ENCODE results near the gene INCENP. TPM values are rescaled to one million over a fixed set of nuclear protein-coding genes. Genes with fewer than 3 reads are reported as not detected.

The INCENP gene
- polyA plus RNA-seq, 1 donor (not counting 4 experiments of a cell fraction or from before 2014, with no cell fraction given), result 12.7 TPM

DNA sequence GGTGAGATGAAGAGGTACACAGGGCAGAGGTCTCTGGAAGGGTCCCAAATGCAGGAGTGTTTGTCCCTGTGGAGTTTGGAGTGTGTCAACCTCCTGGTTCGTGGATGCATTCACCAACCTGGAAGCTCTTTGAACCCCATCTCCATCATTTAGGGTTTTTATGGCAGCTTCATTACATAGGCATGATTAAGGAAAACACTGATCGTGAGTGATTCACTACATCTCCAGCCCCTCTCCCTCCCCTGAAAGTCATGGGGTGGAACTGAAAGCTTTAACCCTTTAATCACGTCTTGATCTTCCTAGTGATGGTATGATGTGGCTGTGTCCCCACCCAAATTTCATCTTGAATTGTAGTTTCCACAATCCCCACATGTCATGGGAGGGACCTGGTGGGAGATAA, 19.8 kb upstream of the INCENP start:
- Histone ChIP-seq H3K27me3 (ENCODE audit: control insufficient read depth, extremely low read depth, insufficient read depth, low read length) (no peaks in the 10 kb centered on the region), H3K4me2 (ENCODE audit: control insufficient read depth, extremely low read depth, insufficient read depth, low read depth, low read length) (no peak overlapping the region), H3K9me3 (ENCODE audit: control insufficient read depth, low read depth, low read length) (no peaks in the 10 kb centered on the region), H3K36me3 (ENCODE audit: control insufficient read depth in 2 of 2, extremely low read depth in 1 of 2, insufficient read depth in 2 of 2, low read length in 2 of 2) (no peaks in the 10 kb centered on the region), H2AFZ (ENCODE audit: control insufficient read depth, low read length) (no peak overlapping the region), H3K4me1 (ENCODE audit: control insufficient read depth, extremely low read depth, insufficient read depth, low read length) (no peaks in the 10 kb centered on the region), H4K20me1 (ENCODE audit: control insufficient read depth, extremely low read depth, insufficient read depth, low read length) (no peaks in the 10 kb centered on the region), H3K4me3 (ENCODE audit: control insufficient read depth in 2 of 3, extremely low read depth in 1 of 3, insufficient read depth in 2 of 3, low read depth in 1 of 3, low read length in 3 of 3) (no peak overlapping the region), H3K9ac (ENCODE audit: control insufficient read depth, extremely low read depth, insufficient read depth, low read length) (no peak overlapping the region), H3K79me2 (ENCODE audit: control insufficient read depth, insufficient read depth, low read length) (no peaks in the 10 kb centered on the region), H3K9me1 (ENCODE audit: control insufficient read depth, extremely low read depth, insufficient read depth, low read length) (no peaks in the 10 kb centered on the region), H3K27ac (ENCODE audit: control insufficient read depth, insufficient read depth, low read length) (no peak overlapping the region)
- DNase-seq (ENCODE audit: low read depth, low spot score), result no peak
- no peak for TF ChIP-seq EZH2 (IDR thresholded peaks at IDR 0.05; ENCODE audit: low read length)
- no peak for TF ChIP-seq CTCF (optimal IDR thresholded peaks at IDR 0.05 in 1 of 3, IDR thresholded peaks at IDR 0.05 in 1 of 3, conservative IDR thresholded peaks at IDR 0.05 in 1 of 3; ENCODE audit: extremely low read depth in 1 of 3, insufficient read depth in 2 of 3, low read length in 3 of 3)
- dilution Hi-C loops (cut with MboI; ENCODE audit: extremely low pct_ligation_motif_present, low sequenced_read_pairs), result no loop called here
- no peak for FAIRE-seq

DNA sequence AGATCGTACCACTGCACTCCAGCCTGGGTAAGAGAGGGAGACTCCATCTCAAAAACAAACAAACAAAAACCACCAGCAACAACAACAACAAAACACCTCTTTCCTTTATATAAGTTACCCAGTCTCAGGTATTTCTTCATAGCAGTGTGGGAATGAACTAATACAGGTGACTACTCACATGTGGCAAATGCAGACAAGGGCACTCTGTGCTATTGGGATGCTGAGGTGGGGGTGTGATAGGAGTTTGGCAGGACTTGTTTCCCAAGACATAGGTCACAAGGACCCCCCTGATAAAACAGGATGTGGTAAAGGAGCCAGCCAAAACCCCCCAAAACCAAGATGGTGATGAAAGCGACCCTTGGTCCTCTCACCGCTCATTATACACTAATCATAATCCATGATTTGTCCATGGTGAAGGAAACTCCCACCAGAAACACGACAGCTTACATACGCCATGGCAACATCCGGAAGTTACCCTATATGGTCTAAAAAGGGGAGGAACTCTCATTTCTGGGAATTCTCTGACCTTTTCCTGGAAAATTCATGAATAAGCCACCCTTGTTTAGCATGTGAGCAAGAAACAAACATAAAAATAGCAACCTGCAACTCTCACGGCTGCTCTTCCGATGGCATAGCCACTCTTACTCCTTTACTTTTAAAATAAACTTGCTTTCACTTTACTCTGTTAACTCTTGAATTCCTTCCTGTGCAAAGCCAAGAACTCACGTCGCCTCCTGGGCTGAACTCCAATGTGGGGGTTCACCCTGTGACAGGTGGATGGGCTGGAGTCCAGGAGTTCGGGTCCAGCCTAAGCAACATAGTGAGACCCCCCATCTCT, 18.8 kb upstream of the INCENP start:
- H3K4me3 ChIP-seq (ENCODE audit: control insufficient read depth in 2 of 3, extremely low read depth in 1 of 3, insufficient read depth in 2 of 3, low read depth in 1 of 3, low read length in 3 of 3), result no peak overlapping the region
- H3K9ac ChIP-seq (ENCODE audit: control insufficient read depth, extremely low read depth, insufficient read depth, low read length), result no peak overlapping the region
- H4K20me1 ChIP-seq (ENCODE audit: control insufficient read depth, extremely low read depth, insufficient read depth, low read length), result no peaks in the 10 kb centered on the region
- FAIRE-seq (no peak), DNase-seq (ENCODE audit: low read depth, low spot score) (no peak)
- H3K79me2 ChIP-seq (ENCODE audit: control insufficient read depth, insufficient read depth, low read length), result no peaks in the 10 kb centered on the region
- H3K27me3 ChIP-seq (ENCODE audit: control insufficient read depth, extremely low read depth, insufficient read depth, low read length), result no peaks in the 10 kb centered on the region
- TF ChIP-seq EZH2 (IDR thresholded peaks at IDR 0.05; ENCODE audit: low read length) (no peak), CTCF (optimal IDR thresholded peaks at IDR 0.05 in 1 of 3, IDR thresholded peaks at IDR 0.05 in 1 of 3, conservative IDR thresholded peaks at IDR 0.05 in 1 of 3; ENCODE audit: extremely low read depth in 1 of 3, insufficient read depth in 2 of 3, low read length in 3 of 3) (no peak)
- no peaks in the 10 kb centered on the region for H3K9me3 ChIP-seq (ENCODE audit: control insufficient read depth, low read depth, low read length)
- peak overlapping the region; percentile 28 for H2AFZ ChIP-seq (ENCODE audit: control insufficient read depth, low read length)
- no peaks in the 10 kb centered on the region for H3K36me3 ChIP-seq (ENCODE audit: control insufficient read depth in 2 of 2, extremely low read depth in 1 of 2, insufficient read depth in 2 of 2, low read length in 2 of 2)
- H3K27ac ChIP-seq (ENCODE audit: control insufficient read depth, insufficient read depth, low read length), result no peak overlapping the region
- no peaks in the 10 kb centered on the region for H3K4me1 ChIP-seq (ENCODE audit: control insufficient read depth, extremely low read depth, insufficient read depth, low read length)
- H3K4me2 ChIP-seq (ENCODE audit: control insufficient read depth, extremely low read depth, insufficient read depth, low read depth, low read length), result peak overlapping the region; percentile 4
- H3K9me1 ChIP-seq (ENCODE audit: control insufficient read depth, extremely low read depth, insufficient read depth, low read length), result no peaks in the 10 kb centered on the region
- dilution Hi-C loops (cut with MboI; ENCODE audit: extremely low pct_ligation_motif_present, low sequenced_read_pairs), result no loop called here

All from keratinocyte (primary cell).